SK-N-MC (cell line): Measurements from ENCODE around the gene CNNM3.

Source experiments
- EZH2 ChIP-seq: fragments of 200-600 bp; sonication (generic); IDR thresholded peaks from one replicate; pipeline ENCODE4 v1.6.1; 2017; ENCODE audit warnings: antibody characterized with exemption
- FOXP2 ChIP-seq: optimal IDR thresholded peaks from 2 replicates; pipeline ENCODE3; 2011; ENCODE audit warnings: mild to moderate bottlenecking, moderate library complexity; ENCODE audit not compliant: insufficient read depth; ENCODE audit errors: extremely low read length, control extremely low read depth
- POLR2AphosphoS5 ChIP-seq: IDR thresholded peaks from 2 replicates; pipeline ENCODE4 v1.6.1; 2012; ENCODE audit warnings: mild to moderate bottlenecking, low read depth, low read length, borderline replicate concordance

DNA sequence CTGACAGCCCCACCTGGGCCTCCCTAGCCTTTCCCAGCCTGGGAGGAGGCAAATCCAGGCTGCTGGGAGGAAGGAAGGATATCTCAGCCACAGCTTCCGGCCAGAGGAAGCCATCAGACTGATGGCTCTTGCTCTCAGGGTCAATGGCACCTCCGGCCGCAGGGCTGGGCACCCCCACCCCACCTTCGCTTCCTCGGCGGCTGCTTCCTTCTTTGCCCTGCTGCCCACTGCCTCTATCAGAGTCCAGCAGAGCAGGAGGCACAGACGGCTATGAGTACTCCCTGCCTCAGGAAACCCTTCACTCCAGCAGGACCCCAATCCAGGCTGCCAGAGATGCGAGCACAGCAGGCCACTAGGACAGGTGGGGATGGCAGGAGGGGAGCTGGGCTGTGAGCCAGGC lies 50.5 kb downstream of the CNNM3 start:
- TF ChIP-seq EZH2 (no peak), POLR2AphosphoS5 (no peak), FOXP2 (no peak)
